HepG2 (cell line): Measurements from ENCODE around the gene SULT1A3. TPM values are rescaled to one million over a fixed set of nuclear protein-coding genes. Genes with fewer than 3 reads are reported as not detected.

Experiments
- ATAC-seq: fragments of 200-7000 bp; cut with Tn5 transposase; 3 replicates; pipeline ENCODE4 v1.9.1; 2020; ENCODE audit warnings: mild to moderate bottlenecking, moderate library complexity
- BruUV-seq: library from RNA; stranded (reverse); fragments of 400-500 nt; replicated peaks from 2 replicates; lab custom pipeline; 2021; lab: Mats Ljungman, UMichigan
- CTCF ChIA-PET: fragments of 300-600 bp; formaldehyde crosslinking; extraction: SDS; loops from one replicate; lab custom pipeline; 2021; ENCODE audit warnings: low total read pairs, inconsistent platforms, low intra/inter-chr PET ratio; lab: Yijun Ruan, JAX
- POLR2A ChIA-PET: fragments of 350-600 bp; sonication (Branson Sonifier 250); formaldehyde crosslinking; loops from one replicate; lab custom pipeline; 2020; ENCODE audit warnings: antibody characterized with exemption, inconsistent platforms; lab: Yijun Ruan, JAX
- DNase-seq: peaks from one replicate; pipeline ENCODE4 v3.0.0-alpha.2; 2015; ENCODE audit warnings: low spot score
- FAIRE-seq: peaks from 3 replicates; lab custom pipeline; 2011; peaks lifted over from hg19 to GRCh38; lab: Jason Lieb, UNC
- H2AFZ ChIP-seq: one replicate; pipeline ENCODE4 v1.6.1; 2011; ENCODE audit warnings: low read length, inconsistent platforms
- H3K27ac ChIP-seq: fragments of 300-600 bp; 3 replicates; pipeline ENCODE4 v1.8.0; 2011; ENCODE audit warnings: mixed run types, mild to moderate bottlenecking, mixed read lengths, low read length, inconsistent platforms; ENCODE audit not compliant: insufficient read depth; ENCODE audit errors: extremely low read length
- H3K27me3 ChIP-seq, 2 experiments: fragments of 200-600 bp in 1 of 2; 2 replicates in 1 of 2; 3 replicates in 1 of 2; pipeline versions ENCODE4 v1.6.0 to v1.8.0; 2011; ENCODE audit warnings: low read length in 2 of 2, mild to moderate bottlenecking in 2 of 2, moderate library complexity in 2 of 2, inconsistent platforms in 1 of 2; ENCODE audit not compliant: insufficient read depth in 2 of 2, control insufficient read depth in 1 of 2
- H3K36me3 ChIP-seq, 2 experiments: fragments of 200-600 bp in 1 of 2; replicated peaks in 1 of 2; 2 replicates in 1 of 2; 3 replicates in 1 of 2; pipeline versions ENCODE4 v1.5.1 to v1.8.0; 2011; ENCODE audit warnings: low read length in 2 of 2, inconsistent platforms in 1 of 2; ENCODE audit not compliant: insufficient read depth in 2 of 2, control insufficient read depth in 1 of 2
- H3K4me1 ChIP-seq: 2 replicates; pipeline ENCODE4 v1.5.1; 2012; ENCODE audit warnings: low read length, inconsistent platforms; ENCODE audit not compliant: insufficient read depth
- H3K4me2 ChIP-seq: 2 replicates; pipeline ENCODE4 v1.6.0; 2011; ENCODE audit warnings: low read depth, low read length, inconsistent platforms
- H3K4me3 ChIP-seq, 3 experiments: fragments of 200-600 bp in 1 of 3; sonication (generic), shearing (Covaris generic) in 1 of 3; replicated peaks in 1 of 3; 2 replicates each; pipeline ENCODE4 v1.5.1; 2011 to 2016; ENCODE audit warnings: low read length in 3 of 3, inconsistent platforms in 2 of 3, low read depth in 2 of 3, mild to moderate bottlenecking in 2 of 3, control low read depth in 1 of 3, mixed read lengths in 1 of 3; ENCODE audit not compliant: insufficient read depth in 1 of 3
- H3K79me2 ChIP-seq: one replicate; pipeline ENCODE4 v1.6.1; 2011; ENCODE audit warnings: low read length, inconsistent platforms; ENCODE audit not compliant: insufficient read depth
- H3K9ac ChIP-seq: 2 replicates; pipeline ENCODE4 v1.6.0; 2011; ENCODE audit warnings: mild to moderate bottlenecking, low read depth, low read length, inconsistent platforms; ENCODE audit not compliant: insufficient read depth
- H3K9me3 ChIP-seq: 2 replicates; pipeline ENCODE4 v1.5.1; 2012; ENCODE audit warnings: mild to moderate bottlenecking, low read length
- H4K20me1 ChIP-seq: 2 replicates; pipeline ENCODE4 v1.6.0; 2011; ENCODE audit warnings: inconsistent platforms, mild to moderate bottlenecking, low read length, moderate library complexity; ENCODE audit not compliant: insufficient read depth
- AGO2 ChIP-seq: fragments of 200-400 bp; formaldehyde crosslinking; optimal IDR thresholded peaks from 2 replicates; pipeline ENCODE3; 2017; ENCODE audit warnings: mild to moderate bottlenecking, low read depth, low read length, moderate library complexity
- GABPB1 ChIP-seq: IDR thresholded peaks from 2 replicates; pipeline ENCODE4 v1.6.1; 2016; ENCODE audit warnings: mild to moderate bottlenecking, missing genetic modification reagents, moderate library complexity, missing compliant biosample characterization
- HOXA7 ChIP-seq: sonication (generic); formaldehyde crosslinking; IDR thresholded peaks from 2 replicates; pipeline ENCODE4 v1.8.1; 2022; ENCODE audit warnings: mild to moderate bottlenecking, missing genetic modification reagents, moderate library complexity
- KDM1A ChIP-seq: IDR thresholded peaks from 2 replicates; pipeline ENCODE4 v1.6.1; 2016; ENCODE audit warnings: missing compliant biosample characterization
- MEF2D ChIP-seq: sonication (generic); formaldehyde crosslinking; IDR thresholded peaks from 2 replicates; pipeline ENCODE4 v1.5.1; 2020; ENCODE audit warnings: mild to moderate bottlenecking, missing genetic modification reagents
- MZF1 ChIP-seq: sonication (generic); formaldehyde crosslinking; IDR thresholded peaks from 2 replicates; pipeline ENCODE4 v1.8.1; 2023; ENCODE audit warnings: mild to moderate bottlenecking, missing genetic modification reagents, borderline replicate concordance
- SSRP1 ChIP-seq: IDR thresholded peaks from 2 replicates; pipeline ENCODE4 v1.6.1; 2016; ENCODE audit warnings: control low read depth
- ZBTB21 ChIP-seq: sonication (generic); formaldehyde crosslinking; IDR thresholded peaks from 2 replicates; pipeline ENCODE4 v1.4.0; 2020; ENCODE audit warnings: missing genetic modification reagents
- ZC3H4 ChIP-seq: sonication (generic); formaldehyde crosslinking; IDR thresholded peaks from 2 replicates; pipeline ENCODE4 v1.4.0; 2020; ENCODE audit warnings: missing genetic modification reagents, borderline replicate concordance
- ZFP82 ChIP-seq: sonication (generic); formaldehyde crosslinking; IDR thresholded peaks from 2 replicates; pipeline ENCODE4 v1.5.1; 2020; ENCODE audit warnings: mild to moderate bottlenecking, missing genetic modification reagents, borderline replicate concordance
- ZFX ChIP-seq: sonication (generic); formaldehyde crosslinking; IDR thresholded peaks from 2 replicates; pipeline ENCODE4 v1.4.0; 2020; ENCODE audit warnings: mild to moderate bottlenecking, low read depth, missing genetic modification reagents, moderate library complexity
- ZNF451 ChIP-seq: sonication (generic); formaldehyde crosslinking; IDR thresholded peaks from 2 replicates; pipeline ENCODE4 v1.5.0; 2020; ENCODE audit warnings: mild to moderate bottlenecking, missing genetic modification reagents
- ZNF556 ChIP-seq: sonication (generic); formaldehyde crosslinking; IDR thresholded peaks from 2 replicates; pipeline ENCODE4 v1.4.0; 2020; ENCODE audit warnings: mild to moderate bottlenecking, missing genetic modification reagents, borderline replicate concordance
- ZNF558 ChIP-seq: sonication (generic); formaldehyde crosslinking; IDR thresholded peaks from 2 replicates; pipeline ENCODE4 v1.9.0; 2022; ENCODE audit warnings: mild to moderate bottlenecking, missing genetic modification reagents, borderline replicate concordance
- ZNF800 ChIP-seq: sonication (generic); formaldehyde crosslinking; IDR thresholded peaks from 2 replicates; pipeline ENCODE4 v1.4.0; 2020; ENCODE audit warnings: missing genetic modification reagents
- ZNF816 ChIP-seq: sonication (generic); formaldehyde crosslinking; IDR thresholded peaks from 2 replicates; pipeline ENCODE4 v1.8.0; 2022; ENCODE audit warnings: missing genetic modification reagents, mild to moderate bottlenecking, borderline replicate concordance
- ZSCAN5A ChIP-seq: sonication (generic); formaldehyde crosslinking; IDR thresholded peaks from 2 replicates; pipeline ENCODE4 v1.8.0; 2022; ENCODE audit warnings: mild to moderate bottlenecking, missing genetic modification reagents, borderline replicate concordance
- WGBS: methylation state at CpG from one replicate; pipeline ENCODE4 v1.1.6; 2017; ENCODE audit warnings: low lambda C conversion rate; 5-methylcytosine and 5-hydroxymethylcytosine counted together
- in situ Hi-C: cut with HindIII; loops from 2 replicates; pipeline ENCODE4 v1.10.0; 2017; ENCODE audit warnings: low pct_unique_long_range_greater_than_20kb; ENCODE audit not compliant: extremely low pct_ligation_motif_present
- intact Hi-C: fragments of 100-400 bp; cut with micrococcal nuclease; formaldehyde crosslinking; loops from one replicate; pipeline ENCODE4 v1.10.0; 2022; ENCODE audit not compliant: unreplicated experiment
- polyA plus RNA-seq, 8 experiments: library from polyadenylated mRNA; depleted of rRNA in 3 of 8; stranded (reverse) in 7 of 8; unstranded in 1 of 8; fragments of >200 nt; fragmentation: Illumina TruSeq in 4 of 8; extraction: Trizol in 4 of 8; gene quantifications; 2 replicates each; pipeline versions ENCODE4 v1.2.1 to v1.2.3, GENCODE V29; 2011 to 2016; ENCODE audit warnings: low read depth in 4 of 8, missing spikeins in 1 of 8, mixed read lengths in 1 of 8; ENCODE audit not compliant: insufficient read depth in 1 of 8
- total RNA-seq, 5 experiments: library from RNA; depleted of rRNA; stranded (reverse); fragments of >200 nt; fragmentation: Illumina TruSeq; extraction: Trizol; gene quantifications; 2 replicates each; pipeline ENCODE4 v1.2.3, GENCODE V29; 2016; ENCODE audit warnings: low read depth in 1 of 5
- TF ChIP-seq, protein P1 (sequence below): IDR thresholded peaks from 2 replicates; pipeline ENCODE4 v1.6.1; 2016; ENCODE audit warnings: low read depth
- TF ChIP-seq, protein P2 (sequence below): IDR thresholded peaks from 2 replicates; pipeline ENCODE4 v1.6.1; 2016; ENCODE audit warnings: low read depth, borderline replicate concordance

Gene SULT1A3
- total and polyA plus RNA-seq, 2 of the 13 experiments (the other 11 are each of a cell fraction or from before 2014, with no cell fraction given): 21.0 to 28.3 TPM

GRCh38 chr16:30186782-30187555 is 12.1 kb upstream of the SULT1A3 start:
- in situ Hi-C loops: no loop called here
- H3K27me3 ChIP-seq: no peaks in the 10 kb centered on the region; a peak in 1 of 5 replicates
- POLR2A ChIA-PET: no interaction called here
- TF ChIP-seq ZNF816 (CRISPR knock-in tag): no peak
- TF ChIP-seq ZNF800 (CRISPR knock-in tag): no peak
- TF ChIP-seq ZC3H4 (CRISPR knock-in tag): peak; percentile 30; the same call in 1 of the 2 replicates
- TF ChIP-seq GABPB1: peak; percentile 34; the same call in 1 of the 2 replicates
- TF ChIP-seq KDM1A (CRISPR knock-in tag): no peak
- 0 out of 2 replicates have a peak, but pooled peaks have one; percentile 57 for TF ChIP-seq ZNF451 (CRISPR knock-in tag)
- no peak for TF ChIP-seq ZSCAN5A (CRISPR knock-in tag)
- TF ChIP-seq ZNF558 (CRISPR knock-in tag): no peak
- TF ChIP-seq, protein P1, sequence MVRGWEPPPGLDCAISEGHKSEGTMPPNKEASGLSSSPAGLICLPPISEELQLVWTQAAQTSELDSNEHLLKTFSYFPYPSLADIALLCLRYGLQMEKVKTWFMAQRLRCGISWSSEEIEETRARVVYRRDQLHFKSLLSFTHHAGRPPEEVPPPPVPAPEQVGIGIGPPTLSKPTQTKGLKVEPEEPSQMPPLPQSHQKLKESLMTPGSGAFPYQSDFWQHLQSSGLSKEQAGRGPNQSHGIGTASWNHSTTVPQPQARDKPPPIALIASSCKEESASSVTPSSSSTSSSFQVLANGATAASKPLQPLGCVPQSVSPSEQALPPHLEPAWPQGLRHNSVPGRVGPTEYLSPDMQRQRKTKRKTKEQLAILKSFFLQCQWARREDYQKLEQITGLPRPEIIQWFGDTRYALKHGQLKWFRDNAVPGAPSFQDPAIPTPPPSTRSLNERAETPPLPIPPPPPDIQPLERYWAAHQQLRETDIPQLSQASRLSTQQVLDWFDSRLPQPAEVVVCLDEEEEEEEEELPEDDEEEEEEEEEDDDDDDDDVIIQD (CRISPR knock-in tag): peak; percentile 31; the same call in 1 of the 2 replicates
- peak; percentile 84; the same call in 1 of the 2 replicates for TF ChIP-seq SSRP1 (CRISPR knock-in tag)
- no peak for TF ChIP-seq MEF2D
- TF ChIP-seq MZF1 (CRISPR knock-in tag): no peak
- TF ChIP-seq HOXA7 (CRISPR knock-in tag): no peak
- TF ChIP-seq ZNF556: 0 out of 2 replicates have a peak, but pooled peaks have one; percentile 61
- no peak for TF ChIP-seq ZBTB21 (CRISPR knock-in tag)
- TF ChIP-seq ZFX: peak; percentile 19; the same call in 1 of the 2 replicates
- TF ChIP-seq, protein P2, sequence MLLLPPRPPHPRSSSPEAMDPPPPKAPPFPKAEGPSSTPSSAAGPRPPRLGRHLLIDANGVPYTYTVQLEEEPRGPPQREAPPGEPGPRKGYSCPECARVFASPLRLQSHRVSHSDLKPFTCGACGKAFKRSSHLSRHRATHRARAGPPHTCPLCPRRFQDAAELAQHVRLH (CRISPR knock-in tag): no peak
- peak; percentile 26 for TF ChIP-seq AGO2
- no peak for TF ChIP-seq ZFP82 (CRISPR knock-in tag)

More at GRCh38 chr16:30186782-30187555, 12.1 kb upstream of the SULT1A3 start:
- H3K9ac ChIP-seq: no peak overlapping the region
- CTCF ChIA-PET: interaction anchor here (0.9 kb wide), 1 partner anchor 74 kb away, joined by 3 read pairs; the partner anchor contains the start of gene GDPD3
- FAIRE-seq: no peak
- intact Hi-C loops: no loop called here
- peaks cover 32% of the 10 kb centered on the region for H3K4me1 ChIP-seq
- no TSS peak for BruUV-seq
- H3K27ac ChIP-seq: no peak overlapping the region
- ATAC-seq: peak; percentile 41
- no peak overlapping the region for H3K4me2 ChIP-seq
- no peak overlapping the region for H2AFZ ChIP-seq
- WGBS: 87% methylated on average over 23 of the region's 36 CpGs
- no peaks in the 10 kb centered on the region for H3K36me3 ChIP-seq
- H3K4me3 ChIP-seq: no peak overlapping the region
- DNase-seq: peak; percentile 41
- H3K9me3 ChIP-seq: no peaks in the 10 kb centered on the region
- no peaks in the 10 kb centered on the region for H4K20me1 ChIP-seq
- no peaks in the 10 kb centered on the region for H3K79me2 ChIP-seq
